ENCODE results near the gene SLFN12L.
"Not testable (repeated sequence)": the region's sequence is repeated elsewhere in the genome, so short reads cannot be mapped to it uniquely, and the experiment has no call there.

Gene SLFN12L

DNA sequence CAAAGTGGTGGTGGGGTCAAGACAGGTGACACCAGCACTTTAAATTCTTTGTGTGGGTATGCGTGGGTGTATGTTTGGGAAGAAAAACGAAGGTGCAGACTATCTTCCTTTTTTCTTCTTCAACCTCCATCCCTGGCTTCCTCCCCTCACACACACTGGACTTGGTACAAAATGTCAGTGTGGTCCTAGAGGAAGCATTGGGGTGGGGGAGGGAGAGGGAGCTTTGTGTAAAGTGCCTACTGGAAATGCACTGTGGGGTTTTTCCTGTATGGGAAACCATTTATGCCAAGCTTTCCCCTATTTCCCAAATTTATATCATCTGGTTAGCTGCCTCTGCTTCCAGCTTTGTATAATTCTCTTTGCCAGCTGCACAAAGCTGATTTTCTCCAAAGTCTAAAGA is 44.4 kb downstream of the SLFN12L start:
- no peak for DNase-seq

DNA sequence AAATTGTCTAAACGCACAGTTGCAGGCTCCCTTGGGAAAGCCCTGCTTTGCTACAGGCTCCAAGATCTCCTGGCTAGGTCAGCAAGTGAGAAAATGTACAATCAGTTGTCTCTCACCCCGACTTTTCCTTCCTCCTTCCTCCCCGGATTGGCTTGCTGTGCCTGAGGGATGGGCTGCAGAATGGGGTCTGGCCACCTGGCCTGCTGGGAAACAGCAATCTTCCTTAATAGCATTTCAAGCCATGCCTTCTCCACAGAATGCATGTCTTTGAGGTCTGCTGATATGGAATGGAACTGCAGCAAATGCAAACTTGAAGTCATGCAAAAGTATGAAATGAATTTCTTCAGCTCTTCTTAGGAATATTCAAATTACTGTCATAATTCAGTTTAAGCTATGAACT is 46.1 kb downstream of the SLFN12L start:
- no peak for DNase-seq

DNA sequence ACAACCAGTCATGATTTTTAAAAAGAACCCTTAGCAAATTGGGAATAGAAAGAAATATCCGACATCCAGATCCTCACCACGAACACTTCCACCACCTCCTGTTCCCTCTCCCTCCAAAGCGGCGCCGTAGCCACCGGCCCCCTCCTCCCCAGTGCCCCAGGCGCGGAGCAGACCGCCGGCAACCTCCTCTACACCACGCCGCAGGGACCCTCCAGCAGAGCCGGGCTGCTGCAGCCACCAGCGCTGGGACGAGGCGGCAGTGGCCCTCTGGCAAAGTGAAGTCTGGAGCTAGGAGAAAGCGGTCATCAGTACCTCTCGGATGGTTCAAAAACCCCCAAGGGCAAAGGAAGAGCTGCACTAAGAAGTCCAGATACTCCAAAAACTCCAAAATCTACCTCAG is 47.5 kb downstream of the SLFN12L start:
- no peak for DNase-seq

DNA sequence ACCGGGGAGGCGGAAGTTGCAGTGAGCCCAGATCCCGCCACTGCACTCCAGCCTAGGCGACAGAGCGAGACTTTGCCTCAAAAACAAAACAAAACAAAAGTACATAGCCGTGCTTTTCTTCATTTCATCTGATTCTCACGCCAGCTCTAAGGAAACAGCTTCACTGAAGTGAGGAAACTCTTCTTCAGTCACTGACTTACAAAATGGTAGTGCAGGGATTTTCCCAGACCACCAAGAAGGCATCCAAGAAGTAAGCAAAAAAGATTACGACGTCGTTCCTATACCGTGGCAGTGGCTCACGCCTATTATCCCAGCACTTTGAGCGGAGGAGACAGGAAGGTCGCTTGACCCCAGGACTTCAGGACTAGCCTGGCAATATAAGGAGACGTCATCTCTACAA is 48.5 kb downstream of the SLFN12L start:
- no peak for DNase-seq

DNA sequence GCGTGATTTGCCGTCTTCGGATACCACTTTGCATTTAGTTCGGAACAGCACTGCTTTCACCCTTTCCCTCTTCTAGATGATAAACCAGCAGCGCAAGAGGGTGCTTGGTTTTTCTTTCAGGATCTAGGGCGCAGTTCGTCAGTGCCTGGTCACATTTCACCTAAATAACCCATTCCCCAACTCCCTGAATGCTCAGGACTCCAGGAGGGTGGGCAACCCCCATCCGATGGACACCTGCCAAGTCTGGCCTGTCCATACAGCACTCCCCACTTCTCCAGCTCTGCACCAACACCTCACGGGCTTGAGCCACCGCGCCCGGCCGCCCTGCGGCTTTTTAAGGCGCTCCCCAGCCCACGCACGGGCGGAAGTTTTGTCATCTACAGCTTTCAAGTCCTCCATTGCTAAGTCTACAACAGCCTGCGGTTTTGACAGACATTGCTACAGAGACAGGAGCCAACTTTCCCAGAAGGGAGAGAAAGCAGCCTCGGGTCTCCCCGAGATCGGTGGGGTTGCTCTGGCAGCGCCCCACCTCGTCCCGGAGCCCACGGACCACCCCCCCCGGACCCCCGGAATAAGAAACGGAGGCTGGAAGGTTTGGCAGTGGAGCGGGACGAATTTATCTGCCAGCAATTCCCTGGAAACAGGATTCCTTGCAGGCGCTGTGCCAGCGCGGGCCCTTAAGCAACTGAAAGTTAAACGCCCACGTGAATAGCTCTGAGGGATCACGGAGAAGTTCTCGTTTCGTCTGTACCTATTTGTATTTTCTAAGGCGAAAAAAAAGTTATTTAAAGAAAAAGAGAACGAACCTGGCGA is 50.4 kb downstream of the SLFN12L start:
- peak; percentile 79 to 81 for DNase-seq

DNA sequence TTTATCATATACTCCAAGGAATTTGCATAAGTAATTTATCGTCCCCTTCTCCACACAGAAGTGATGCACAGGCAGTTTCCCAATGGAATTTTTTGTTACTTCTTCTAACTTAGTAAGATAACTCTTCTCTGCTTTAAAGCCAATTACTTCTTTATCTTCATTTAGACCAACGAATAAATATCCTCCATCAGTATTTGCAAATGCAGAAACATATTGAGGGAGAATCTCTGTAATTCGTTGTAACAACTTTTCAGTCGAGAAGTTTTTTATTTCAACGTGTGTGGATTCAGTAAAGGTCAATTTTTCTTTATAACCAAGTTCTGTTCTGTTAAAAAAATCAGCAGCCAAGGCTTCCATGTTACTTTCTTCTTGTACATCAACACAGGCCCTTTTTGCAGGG is 58.2 kb downstream of the SLFN12L start:
- no peak for DNase-seq

DNA sequence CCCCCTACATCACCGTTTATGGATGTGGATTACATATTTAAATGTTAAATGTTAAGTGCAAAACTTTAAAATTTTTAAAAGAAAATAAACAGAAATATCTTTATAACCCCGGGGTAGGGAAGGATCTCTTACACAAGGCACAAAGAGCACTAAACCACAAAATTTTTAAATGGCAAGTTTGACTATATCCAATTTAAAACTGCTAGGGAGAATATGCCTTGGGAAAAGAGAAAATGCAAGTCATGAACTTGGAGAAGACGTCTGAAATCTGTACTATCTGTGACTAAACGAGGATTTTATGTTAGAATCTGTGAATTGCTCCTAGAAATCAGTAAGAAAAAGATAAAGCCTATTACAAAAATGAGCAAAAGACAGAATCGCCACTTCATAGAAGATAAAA is 60.2 kb downstream of the SLFN12L start:
- DNase-seq, result no peak

DNA sequence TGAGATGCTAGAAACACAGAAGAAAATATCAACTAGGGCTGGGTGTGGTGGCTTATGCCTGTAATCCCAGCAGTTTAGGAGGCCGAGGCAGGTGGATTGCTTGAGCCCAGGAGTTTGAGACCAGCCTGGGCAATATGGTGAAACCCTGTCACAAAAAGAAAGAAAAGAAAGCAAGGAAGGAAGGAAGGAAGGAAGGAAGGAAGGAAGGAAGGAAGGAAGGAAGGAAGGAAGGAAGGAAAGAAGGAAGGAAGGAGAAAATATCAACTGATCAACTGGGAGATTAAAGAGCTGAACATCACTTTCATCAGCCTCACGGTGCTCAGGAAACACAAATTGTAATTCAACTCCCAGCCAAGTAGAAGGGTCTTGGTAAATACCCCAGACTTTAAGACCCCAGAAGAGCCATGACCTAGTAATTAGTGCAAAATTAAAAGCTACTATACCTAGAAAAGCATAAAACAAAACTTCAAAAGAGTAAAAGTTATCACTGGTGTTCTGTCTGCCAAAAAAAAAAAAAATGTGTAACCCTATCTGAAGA is 61.1 kb downstream of the SLFN12L start:
- DNase-seq, result no peak

DNA sequence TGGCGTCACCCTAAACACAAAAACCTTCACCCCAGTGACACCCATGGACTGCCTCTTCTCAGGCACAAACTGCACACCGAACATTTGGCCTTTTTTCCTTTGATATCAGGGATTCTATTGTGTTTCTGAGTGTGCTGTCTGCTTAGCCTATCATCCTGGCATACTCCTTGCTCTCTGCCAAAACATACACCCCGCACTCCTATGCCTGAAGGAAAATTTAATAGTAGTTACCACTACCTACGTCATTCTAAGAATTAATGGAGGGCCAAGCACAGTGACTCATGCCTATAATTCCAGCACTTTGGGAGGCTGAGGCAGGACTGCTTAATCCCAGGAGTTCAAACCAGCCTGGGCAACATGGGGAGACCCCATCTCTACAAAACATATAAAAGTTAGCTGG is 69.0 kb downstream of the SLFN12L start:
- DNase-seq, result no peak

DNA sequence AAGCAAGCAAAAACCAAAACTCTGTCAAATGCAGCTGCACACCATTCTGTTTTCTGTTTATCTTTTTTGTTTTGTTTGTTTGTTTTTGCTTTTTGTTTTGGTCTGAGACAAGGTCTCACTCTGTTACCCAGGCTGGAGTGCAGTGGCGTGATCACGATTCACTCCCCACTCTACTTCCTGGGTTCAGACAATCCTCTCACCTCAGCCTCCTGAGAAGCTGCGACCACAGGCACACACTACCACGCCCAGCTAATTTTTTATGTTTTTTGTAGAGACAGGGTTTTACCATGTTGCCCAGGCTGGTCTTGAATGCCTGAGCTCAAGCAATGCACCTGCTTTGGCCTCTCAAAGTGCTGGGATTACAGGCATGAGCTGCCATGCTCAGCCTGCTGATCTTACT is 69.7 kb downstream of the SLFN12L start:
- DNase-seq, result no peak

DNA sequence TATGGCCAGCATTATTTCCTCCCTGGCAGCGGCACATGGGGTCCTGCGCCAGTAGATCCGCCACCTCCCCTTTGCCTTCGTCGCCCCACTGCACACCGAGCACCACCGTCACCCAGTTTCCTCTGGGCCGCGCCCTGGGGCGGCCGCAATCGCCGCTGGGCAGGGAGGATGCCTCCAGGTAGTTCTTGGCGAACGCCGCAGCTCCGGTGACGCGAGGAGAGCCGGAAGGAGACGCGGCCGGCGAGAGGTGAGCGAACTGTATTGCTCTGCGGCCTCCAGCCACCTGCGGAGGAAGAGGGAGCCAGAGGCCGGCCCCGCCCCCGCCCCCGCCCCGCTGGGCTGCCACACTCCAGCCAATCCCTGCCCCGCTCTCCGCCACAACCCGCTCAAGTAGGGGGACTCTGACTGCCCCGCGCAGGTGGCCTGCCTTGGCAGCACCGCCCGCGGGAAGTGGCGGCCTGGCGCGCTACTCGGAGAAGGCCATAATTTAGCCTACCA is 77.1 kb downstream of the SLFN12L start:
- peak; percentile 20 to 37 for DNase-seq

DNA sequence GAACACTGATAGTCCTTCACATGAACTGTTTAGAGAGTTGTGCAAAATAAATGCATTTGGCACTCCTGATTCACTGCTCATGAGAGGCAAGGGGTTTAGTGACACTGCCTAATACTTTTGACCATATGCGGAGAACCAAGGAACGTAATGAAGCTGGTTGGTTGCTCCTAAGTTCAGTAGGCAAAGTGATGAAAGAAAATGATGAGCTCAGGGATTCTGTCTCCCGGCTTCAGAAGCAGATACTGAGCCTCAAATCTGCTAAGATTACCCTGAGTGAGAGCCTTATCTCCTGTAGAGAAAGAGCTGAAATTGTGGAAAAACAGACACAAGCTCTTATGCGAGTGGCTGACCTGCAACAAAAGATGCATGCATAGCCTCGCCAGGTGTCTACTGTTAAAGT is 83.4 kb downstream of the SLFN12L start:
- DNase-seq, result not testable (repeated sequence)

DNA sequence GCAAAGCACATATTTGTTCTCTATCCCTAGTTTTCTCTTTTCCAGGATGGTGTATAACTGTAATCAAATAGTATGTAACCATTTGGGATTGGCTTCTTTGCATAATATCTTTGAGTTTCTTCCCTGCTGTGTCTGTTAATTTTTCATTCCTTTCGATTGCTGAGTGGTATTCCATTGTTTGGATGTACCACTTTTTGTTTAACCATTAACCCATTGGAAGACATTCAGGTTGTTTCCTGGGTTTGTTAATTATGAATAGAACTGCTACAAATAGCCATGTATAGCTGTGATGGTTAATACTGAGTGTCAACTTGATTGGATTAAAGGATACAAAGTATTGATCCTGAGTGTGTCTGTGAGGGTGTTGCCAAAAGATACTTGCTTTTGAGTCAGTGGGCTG is 84.3 kb downstream of the SLFN12L start:
- DNase-seq, result no peak

DNA sequence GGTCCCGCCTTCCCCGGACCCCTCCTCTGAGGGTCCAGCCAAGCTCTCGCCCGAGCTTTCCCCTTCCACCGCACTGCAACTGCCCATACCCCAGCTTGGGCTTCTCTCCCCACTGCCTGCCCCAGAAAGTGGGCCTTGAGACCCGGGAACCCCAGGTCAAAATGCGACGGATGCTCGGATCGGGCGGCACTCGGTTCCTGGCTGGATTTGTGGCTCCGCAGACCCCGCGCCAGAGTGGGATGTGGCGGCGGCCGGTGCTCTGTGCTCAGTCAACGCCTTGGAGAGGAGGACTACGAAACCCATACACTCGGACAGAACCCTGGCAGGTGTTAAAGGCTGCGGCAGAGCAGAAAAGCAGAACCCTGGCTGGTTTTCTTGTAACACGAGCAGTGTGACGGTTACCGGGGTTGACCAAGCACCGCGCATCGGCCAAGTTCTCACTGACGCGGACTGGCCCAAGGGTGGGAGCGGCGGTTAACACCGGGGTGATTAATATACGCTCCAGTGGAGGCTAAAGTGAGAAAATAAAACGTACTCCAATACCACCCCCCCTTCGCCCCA is 88.0 kb downstream of the SLFN12L start:
- DNase-seq, result no peak

DNA sequence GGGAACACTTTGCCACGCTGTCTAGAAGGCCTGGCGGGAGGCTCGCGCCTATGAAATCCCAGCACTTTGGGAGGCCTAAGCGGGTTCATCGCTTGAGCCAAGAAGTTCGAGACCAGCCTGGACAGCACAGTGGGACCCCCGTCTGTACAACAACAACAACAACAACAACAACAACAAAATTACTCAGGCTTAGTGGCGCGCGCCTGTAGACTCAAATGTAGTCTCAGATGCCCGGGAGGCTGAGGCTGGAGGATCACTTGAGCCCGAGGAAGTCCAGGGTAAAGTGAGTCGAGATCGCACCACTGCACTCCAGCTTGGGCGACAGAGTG is 88.6 kb downstream of the SLFN12L start:
- DNase-seq, result no peak

DNA sequence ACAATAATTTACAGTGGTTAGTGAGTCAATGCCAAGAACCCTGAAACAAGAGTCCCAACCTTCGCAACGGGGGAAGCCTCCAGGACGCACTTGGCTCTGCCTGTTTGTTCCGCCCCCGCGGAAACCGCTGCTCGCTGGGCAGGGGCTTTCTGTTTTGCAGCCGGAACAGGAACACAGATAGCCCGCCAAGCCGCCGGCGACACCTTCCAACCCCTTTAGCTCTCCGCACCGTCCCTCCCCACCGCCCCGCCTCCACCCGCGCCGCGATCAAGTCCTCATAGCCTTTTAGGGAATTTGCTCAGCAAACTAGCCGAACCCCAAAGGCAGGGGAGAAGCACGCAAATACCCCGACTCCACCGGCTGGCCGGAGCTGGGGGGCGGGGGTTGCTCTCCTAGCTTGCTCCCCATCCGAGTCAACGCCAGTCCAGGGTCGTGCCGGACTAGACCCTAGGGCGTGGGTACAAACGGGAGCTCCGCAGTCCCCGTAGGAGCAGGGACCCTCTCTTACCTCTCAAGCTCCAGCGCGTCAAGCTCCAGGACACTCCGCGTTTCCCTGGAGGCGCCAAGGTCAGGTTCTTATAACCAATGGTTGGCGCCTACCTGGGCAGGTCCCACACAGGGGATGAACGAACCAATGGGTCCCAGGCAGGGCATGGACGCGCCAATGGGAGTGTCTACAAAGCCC is 89.1 kb downstream of the SLFN12L start, which contains the start of gene SLFN13:
TSS of gene SLFN13 (minus strand) at position 553 of the 685 bp plus-strand sequence. CDS start 3,086 bp downstream, outside the sequence.
- DNase-seq, result peak; percentile 78 to 82

DNA sequence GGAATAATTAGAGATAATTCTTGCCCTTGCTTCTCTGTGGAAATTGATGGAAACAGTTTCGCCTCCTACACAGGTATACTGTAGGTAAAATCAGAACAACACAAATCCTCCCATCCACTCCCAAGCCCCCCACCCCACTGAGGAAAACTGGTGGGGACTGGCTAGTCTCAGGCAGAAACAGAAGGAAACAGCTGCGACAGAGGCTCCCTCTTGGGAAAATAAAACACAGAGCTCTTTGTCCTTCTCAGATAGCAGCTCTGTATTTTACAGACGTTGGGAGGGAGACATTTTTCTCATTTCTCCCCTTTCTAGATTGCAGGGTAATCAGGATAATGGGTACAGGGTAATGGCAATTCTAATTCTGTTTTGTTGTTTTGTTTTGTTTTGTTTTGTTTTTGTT is 90.0 kb downstream of the SLFN12L start:
- no peak for DNase-seq

DNA sequence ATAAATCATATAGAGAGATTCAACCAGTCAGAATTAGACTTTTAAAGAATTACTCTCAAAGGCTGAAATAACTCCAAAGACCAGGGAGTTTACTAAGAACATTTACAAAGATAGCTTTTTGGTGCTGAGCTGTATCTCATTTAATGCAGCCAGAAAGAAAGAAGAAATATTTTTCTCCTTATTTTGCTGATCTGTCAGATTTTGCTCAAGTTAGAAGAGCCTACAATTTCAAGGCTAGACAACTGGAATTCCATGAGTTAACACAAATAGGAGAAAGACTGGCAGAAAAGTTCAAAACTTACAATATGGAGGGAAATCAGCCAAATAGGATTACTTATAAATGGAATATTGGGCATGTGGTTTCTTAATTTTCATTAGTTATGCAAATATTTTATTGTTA is 99.0 kb downstream of the SLFN12L start:
- DNase-seq, result no peak

DNA sequence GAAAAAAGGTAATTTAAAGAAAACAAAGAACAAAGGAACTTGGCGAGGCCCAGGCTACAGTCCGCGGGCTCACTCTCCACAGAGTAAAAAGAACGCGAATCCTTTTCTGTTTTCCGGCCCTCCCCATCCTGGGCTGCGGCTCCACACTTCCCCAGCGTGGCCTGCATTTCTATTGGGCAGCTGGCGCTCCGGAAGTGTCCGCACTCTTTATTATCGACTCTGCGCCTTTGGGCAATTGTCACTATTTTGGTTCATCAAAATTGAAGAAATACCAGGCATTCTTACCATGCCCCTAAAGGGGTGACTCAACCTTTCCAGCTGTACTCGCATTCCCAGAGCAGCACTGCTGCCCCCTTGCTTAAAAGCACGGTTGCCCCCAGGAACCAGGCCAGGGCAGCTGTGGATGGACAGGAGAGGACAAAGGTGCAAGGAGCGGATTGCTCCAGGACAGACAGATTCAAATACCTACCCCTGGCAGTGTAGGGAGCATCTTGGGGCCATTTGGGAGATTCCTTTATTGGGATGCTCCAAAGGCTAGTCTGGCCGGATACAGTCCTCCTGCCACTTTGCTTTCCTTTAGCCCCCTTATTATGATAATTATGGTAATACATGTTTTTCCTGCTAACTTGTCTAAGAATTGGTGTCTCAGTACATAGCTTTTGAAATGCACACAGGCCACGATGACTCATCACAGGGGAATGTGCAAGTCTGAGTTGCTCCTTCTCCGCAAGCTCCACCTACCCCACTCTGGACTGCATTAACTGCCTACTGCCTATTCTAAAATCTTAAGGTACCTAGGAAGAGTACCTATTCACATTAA is 104.2 kb downstream of the SLFN12L start:
- peak; percentile 56 to 84 for DNase-seq

DNA sequence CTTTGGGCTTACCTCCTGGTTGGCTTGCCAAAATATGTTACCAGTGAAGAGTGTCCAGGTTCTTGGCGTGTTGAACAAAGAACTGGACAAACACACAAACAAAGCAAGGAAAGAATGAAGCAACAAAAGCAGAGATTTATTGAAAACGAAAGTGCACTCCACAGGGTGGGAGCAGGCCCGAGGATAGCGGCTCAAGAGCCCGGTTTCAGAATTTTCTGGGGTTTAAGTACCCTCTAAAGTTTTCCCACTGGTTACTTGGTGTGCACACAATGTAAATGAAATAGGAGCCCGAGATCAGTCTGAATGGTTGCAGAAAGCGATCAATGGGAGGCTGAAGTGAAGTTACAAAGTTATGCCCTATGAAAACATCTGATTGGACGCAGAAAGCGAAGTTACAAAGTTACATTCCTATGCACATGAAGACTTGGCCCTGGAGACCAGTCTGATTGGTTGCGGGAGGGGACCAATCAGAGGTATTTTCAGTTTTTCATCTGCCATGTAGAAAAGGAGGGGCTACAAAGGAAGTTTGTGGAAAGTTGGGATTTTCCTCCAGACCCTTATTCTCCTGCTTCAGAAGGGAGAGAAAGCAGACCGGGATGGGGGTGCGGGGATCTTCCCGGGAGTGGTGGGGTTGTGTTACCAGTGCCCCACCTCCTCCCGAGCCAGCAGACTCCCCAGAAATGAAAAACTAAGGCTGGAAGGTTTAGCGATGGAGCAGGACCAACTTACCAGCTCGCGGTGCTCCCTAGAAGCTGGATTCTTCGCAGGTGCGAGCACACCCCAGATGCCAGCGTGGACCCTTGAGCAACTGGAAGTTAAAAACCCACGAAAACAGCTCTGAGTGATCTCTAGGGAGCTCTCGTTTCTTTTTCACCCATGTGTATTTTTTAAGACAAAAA is 105.1 kb downstream of the SLFN12L start, which contains the start of gene SLFN12:
TSS of gene SLFN12 (minus strand) at position 325 of the 899 bp plus-strand sequence. CDS start 9,472 bp downstream, outside the sequence.
- DNase-seq, result peak in 1 of 2 experiments; percentile 41

DNA sequence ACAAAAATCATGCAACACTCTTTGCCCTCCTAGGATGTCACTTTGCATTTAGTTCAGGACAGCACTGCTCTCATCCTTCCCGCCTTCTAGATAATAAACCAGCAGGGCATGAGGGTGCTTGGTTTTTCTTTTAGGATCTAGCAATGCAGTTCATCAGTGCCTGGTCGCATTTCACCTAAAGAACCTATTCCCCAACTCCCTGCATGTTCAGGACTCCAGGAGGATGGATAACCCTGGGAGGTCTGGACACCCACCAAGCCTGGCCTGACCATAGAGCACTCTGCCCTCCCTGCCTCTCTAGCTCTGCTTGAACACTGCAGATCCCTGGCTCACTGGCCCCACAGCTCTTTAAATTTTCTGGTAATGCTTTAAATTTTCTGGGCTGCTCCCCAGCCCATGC is 107.8 kb downstream of the SLFN12L start:
- no peak for DNase-seq

DNA sequence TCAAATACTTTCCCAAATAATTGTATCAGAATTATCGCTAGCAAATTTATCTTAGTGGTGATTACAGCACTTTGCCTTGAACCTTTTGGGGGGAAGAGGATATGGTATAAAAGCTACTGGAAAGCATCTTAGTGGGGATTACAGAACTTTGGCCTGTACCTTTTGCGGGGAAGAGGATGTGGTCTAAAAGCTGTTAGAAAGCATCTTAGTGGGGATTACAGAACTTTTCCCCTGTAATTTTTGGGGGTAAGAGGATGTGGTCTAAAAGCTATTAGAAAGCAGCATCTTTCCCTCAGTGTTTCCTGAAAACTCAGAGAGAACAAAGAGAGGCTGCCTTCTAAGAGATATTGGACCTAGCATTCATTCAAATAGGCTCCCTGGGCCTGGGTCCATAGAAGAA is 109.2 kb downstream of the SLFN12L start:
- no peak for DNase-seq

Measured in stimulated activated CD4-positive, alpha-beta T cell treated with anti-CD3 and anti-CD28 coated beads, Interleukin-4, amount 100 ng/mL, for 4 hours (primary cell).